Glomerular visceral epithelial cell (primary cell): ENCODE data around the gene AFMID.
"Not testable (repeated sequence)": the region's sequence is repeated elsewhere in the genome, so short reads cannot be mapped to it uniquely, and the experiment has no call there.

Experiments used
- DNase-seq: peaks from one replicate; pipeline ENCODE4 v3.0.0-alpha.2; 2016; ENCODE audit errors: extremely low spot score

The AFMID gene

DNA sequence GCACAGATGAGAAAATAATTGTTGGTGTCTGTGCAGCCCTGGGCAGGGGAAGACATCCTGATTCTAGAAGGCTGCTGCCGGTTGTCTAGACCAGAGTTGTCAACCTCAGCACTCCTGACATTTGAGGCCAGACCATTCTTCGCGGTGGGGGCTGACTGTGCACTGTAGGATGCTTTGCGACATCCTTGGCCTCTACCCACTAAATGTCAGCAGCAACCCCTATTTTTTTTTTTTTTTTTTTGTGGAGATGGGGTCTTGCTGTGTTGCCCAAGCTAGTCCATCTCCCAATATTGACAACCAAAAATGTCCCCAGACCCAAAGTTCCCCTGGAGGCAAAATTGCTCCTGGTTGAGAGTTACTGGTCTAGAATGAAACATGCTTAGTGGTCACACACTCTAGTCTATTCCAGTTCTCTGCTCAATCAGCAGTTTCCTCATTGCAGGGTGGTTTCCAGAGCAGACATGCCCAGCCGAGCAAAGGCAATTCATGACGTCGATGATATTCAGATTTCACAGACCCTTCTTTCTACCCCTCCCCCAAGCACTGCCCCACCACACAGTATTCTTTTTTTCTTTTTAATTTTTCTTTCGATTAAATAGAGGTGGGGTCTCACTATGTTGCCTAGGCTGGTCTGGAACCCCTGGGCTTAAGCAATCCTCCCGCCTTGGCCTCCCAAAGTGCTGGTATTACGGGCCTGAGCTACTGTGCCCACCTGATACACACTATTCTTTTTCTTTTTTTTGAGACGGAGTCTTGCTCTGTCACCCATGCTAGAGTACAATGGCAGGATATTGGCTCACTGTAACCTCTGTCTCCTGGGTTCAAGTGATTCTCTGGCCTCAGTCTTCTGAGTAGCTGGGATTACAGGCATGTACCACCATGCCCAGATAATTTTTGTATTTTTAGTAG is 32.0 kb upstream of the AFMID start:
- no peak for DNase-seq

DNA sequence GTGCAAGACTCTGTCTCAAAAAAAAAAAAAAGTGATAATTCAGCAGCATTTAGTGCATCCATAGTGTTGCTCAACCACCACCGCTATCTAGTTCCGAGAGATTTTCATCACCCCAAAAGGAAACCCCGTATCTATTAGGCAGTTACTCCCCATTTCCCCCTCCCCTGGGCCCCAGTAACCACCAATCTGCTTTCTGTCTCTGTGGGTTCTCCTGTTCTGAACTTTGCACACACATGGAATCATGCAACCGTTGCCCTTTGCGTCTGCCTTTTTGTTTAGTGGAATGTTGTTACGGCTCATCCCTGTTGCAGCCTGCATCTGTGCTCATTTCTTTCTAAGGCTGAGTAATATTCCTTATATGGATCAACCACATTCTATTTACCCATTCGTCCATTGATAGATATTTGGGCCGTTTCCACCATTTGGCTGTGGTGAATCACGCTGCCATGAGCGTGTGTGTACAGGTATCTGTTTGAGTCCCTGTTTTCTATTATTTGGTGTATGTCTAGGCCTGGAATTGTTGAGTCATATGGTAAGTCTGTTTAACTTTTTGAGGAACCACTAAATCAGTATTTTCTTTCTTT is 27.5 kb upstream of the AFMID start:
- DNase-seq: no peak

DNA sequence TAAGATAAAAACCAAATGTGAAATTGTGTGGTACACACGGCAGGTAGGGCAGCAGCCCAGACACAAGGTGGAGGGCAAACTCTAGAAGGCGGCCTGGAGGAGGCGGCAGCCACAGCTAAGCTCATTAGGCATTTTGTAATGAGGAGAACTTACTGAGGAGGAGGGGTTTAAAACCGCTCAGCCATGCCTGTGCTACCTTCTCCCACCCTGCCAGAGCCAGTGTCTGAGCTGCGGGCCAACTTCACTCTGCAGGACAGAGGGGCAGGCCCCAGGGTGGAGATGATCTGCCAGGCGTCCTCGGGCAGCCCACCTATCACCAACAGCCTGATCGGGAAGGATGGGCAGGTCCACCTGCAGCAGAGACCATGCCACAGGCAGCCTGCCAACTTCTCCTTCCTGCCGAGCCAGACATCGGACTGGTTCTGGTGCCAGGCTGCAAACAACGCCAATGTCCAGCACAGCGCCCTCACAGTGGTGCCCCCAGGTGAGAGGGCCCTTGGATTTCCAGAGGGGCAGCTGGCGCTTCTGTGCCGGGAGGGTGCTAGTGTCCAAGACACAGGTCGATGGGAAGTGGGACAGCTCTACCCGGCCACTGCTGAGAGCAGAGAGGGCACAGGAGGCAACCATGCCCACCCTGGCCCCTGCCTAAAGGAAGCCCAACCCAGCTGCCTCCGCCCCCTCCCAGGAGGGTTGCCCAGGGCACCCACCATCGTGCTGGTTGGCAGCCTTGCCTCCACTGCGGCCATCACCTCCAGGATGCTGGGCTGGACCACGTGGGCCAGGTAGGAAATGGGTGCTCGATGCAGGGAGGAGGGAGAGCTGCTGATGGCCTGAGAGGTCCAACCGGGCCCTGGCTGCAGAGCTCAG is 23.0 kb upstream of the AFMID start:
- no peak for DNase-seq

DNA sequence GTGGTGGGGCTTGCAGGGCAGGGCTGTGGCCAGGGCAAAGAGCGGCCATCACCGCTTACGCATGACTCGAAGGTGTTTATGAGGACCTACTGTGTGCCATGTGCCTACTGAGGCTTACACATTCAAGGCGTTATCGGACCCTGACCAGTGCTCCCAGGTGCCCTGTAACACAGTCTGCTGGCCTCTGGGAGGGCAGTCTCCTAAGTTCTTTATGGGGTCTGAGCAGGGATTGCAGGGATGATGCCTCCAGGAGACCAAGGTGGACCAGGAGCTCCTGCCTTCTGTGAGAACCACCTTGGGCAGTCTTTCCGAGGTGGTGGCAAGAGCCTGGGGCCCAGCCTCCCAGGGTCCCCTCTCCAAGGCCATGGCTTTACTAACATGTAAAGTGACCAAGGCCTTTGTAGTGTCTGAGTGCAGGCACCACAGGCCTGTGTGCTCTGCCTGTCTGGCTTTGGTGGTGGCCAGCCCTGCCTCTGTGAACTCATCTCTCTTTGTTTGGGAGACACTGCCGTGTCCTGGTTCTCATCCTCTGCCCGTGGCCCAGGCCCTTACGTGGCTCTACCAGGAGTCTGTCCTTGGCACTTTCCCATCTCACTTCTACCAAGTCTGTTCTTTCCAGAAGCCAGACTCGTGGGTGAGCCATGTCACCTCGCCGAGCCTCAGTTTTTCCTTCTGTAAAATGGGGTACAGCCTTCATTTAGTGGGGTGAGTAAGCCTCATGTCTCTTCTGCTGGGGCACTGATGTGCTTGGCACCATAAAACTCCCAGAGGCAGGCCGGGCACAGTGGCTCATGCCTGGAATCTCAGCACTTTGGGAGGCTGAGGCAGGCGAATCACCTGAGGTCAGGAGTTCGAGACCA is 22.2 kb upstream of the AFMID start:
- no peak for DNase-seq

DNA sequence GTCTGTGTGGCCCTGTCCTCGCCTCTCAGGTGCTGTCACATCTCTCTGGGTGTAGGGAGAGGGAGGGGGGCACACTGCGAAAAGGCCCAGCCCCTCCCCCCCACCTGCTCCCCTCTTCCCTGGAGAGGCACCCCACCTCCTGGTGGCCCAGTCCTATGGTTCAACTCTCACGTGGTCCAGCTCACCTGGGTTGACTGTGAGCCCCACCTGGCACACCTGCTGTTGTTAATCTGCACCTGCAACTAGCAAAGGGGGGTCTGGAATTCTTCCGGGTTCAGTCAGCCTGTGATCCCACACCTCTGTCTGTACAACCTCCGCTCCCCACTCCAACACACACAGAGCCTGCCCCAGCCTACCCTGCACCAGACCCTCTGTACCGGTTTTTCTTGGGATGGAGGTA is 20.7 kb upstream of the AFMID start:
- DNase-seq: no peak

DNA sequence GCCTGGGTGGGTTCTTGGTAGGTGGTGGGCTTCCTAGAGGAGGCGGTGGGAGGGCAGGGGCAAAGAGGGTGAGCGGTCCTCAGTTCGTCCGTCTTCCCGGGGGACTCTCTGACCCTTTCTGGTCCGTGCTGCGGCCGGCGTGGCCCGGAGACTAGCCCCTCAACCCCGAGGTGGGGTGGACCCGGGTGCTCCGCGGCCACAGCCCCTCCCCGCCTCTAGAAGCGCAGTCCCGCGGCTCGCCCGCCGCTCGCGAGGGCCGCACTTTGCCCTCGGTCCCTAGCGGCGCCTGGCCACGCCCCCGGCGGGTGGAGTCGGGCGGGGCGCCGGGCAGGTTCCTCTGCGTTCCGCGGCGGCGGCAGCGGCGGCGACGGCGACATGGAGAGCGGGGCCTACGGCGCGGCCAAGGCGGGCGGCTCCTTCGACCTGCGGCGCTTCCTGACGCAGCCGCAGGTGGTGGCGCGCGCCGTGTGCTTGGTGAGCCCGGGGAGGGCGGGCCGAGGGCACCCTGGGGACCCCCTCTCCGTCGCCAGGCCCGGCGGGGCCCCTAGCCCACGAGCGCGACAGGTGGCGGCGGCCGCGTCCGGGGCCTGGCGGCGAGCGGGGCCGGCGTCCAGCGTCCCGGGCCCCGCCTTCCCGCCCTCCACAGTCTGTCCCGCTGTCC is 18.8 kb upstream of the AFMID start, which contains the start of gene SYNGR2:
Gene SYNGR2, plus strand, starts transcription at position 340 of the 661 bp plus-strand sequence. Its CDS starts 36 bp downstream, at position 376.
- peak; percentile 80 for DNase-seq

DNA sequence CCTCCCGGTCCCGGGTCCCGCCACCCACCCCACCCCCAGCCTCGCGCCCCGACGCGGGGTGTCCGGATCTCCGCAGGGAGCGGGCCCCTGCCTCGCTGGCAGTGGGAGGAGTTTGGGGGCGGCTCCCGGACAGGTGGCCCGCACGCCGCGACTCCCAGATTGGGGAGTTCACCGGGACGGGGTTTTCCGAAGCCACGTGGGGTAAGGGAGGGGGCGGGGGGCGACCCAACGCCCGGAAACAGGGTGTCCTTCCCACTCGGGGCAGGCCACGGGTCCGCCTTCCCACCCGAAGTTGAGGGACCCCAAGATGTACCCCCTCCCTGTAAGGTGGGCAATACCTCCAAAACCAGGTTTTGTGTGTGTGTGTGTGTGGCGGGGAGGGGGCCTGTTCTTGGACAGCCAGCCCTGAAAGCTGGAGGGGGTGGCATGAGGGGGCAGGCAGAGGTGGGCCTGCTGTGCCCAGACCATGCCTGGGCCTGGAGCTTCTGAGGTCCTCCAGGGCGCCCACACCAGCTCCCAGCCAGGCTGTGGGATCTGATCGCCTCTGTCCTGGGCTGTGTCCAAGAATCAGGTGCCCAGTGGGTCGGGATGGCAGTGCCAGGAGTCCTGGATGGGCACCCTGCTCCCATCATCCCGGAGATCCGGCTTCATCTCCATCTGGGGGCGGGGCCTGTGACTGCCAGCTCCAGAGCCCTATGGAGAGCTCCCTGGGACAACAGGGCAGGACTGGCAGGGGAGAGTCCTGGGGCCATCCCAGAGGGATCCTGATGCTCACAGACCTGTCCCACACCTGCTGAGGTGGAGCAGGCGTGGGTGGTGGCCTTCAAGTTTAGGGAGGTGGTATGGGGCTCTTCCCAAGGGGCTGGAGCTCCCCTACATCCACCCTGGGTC is 18.0 kb upstream of the AFMID start:
- peak; percentile 79 for DNase-seq

DNA sequence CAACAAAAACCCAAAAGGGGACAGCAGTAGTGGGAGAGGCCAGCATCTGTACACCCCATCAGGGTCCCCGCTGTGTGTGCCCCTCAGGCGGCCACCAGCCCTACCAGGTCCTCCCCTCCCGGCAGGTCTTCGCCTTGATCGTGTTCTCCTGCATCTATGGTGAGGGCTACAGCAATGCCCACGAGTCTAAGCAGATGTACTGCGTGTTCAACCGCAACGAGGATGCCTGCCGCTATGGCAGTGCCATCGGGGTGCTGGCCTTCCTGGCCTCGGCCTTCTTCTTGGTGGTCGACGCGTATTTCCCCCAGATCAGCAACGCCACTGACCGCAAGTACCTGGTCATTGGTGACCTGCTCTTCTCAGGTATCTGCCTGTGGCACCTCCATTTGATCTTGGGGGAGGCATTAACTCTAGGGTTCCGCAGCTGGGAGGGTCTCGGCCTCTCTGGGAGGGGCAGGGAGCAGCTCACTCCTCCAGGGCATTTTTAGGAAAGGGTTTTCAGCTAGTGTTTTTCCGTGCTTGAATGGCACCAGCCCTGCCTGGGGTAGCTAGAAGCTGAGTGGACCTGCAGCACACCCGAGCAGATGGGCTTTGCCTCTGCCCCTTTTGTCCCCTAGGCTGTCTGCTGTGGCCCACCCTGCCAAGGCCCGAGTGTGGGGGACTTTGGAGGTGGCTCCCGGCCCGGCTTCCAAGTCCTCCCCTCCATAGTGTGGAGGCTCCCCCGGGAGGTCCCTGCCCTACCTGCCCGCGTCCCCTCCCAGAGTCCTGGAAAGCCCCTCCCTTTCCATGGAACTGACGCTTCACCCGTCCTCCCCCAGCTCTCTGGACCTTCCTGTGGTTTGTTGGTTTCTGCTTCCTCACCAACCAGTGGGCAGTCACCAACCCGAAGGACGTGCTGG is 16.2 kb upstream of the AFMID start:
- DNase-seq: no peak

DNA sequence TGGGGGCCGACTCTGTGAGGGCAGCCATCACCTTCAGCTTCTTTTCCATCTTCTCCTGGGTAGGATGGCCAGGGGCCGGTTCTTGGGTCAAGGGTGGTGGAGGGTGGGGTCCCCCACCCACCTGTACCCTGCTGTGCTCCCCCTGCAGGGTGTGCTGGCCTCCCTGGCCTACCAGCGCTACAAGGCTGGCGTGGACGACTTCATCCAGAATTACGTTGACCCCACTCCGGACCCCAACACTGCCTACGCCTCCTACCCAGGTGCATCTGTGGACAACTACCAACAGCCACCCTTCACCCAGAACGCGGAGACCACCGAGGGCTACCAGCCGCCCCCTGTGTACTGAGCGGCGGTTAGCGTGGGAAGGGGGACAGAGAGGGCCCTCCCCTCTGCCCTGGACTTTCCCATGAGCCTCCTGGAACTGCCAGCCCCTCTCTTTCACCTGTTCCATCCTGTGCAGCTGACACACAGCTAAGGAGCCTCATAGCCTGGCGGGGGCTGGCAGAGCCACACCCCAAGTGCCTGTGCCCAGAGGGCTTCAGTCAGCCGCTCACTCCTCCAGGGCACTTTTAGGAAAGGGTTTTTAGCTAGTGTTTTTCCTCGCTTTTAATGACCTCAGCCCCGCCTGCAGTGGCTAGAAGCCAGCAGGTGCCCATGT is 15.4 kb upstream of the AFMID start:
- not testable (repeated sequence) for DNase-seq

DNA sequence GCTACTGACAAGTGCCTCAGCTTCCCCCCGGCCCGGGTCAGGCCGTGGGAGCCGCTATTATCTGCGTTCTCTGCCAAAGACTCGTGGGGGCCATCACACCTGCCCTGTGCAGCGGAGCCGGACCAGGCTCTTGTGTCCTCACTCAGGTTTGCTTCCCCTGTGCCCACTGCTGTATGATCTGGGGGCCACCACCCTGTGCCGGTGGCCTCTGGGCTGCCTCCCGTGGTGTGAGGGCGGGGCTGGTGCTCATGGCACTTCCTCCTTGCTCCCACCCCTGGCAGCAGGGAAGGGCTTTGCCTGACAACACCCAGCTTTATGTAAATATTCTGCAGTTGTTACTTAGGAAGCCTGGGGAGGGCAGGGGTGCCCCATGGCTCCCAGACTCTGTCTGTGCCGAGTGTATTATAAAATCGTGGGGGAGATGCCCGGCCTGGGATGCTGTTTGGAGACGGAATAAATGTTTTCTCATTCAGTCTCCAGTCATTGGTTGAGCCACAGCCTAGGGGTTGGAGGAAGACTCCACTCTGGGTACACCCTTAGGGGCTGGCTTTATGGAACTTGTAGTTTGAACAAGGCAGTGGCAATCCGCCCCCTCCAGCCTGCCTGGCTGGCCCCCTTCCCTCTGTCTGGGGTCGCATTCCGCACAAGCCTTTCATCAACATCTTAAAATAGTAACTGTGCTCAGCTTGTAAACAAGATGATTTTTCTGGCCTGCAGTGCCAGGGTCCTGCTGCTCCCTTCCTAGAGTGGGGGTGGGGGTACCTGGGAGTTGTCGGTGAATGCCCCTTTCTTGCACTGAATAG is 14.7 kb upstream of the AFMID start:
- no peak for DNase-seq

DNA sequence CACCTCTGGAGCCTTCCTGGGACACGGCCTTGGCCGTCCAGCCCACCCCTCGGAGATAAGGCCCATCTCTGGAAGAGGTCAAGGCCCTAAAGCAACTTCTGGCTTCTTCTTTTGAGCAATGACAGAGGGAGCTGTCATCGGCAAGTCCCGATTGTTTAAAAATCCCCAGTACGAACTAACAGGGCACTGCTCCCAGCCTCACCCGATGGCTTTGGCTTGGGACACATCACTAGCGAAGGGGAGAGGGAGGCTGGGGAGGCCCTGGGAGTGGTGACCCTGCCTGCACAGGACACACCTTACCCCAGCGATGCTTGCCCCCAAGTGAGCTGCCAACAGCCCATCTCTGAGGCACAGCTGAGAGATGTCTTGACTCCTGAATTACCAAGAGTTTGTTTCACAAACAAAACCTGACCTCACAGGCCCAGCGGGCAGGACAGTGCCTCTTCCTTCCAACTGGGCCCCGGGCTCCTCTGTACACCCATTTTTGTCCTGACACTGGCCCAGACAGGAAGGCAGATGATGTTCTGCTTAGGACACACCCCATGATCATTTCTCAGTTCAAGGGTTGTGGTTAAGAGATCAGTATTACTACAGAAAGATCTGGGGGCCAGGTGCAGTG is 14.0 kb upstream of the AFMID start:
- DNase-seq: no peak

DNA sequence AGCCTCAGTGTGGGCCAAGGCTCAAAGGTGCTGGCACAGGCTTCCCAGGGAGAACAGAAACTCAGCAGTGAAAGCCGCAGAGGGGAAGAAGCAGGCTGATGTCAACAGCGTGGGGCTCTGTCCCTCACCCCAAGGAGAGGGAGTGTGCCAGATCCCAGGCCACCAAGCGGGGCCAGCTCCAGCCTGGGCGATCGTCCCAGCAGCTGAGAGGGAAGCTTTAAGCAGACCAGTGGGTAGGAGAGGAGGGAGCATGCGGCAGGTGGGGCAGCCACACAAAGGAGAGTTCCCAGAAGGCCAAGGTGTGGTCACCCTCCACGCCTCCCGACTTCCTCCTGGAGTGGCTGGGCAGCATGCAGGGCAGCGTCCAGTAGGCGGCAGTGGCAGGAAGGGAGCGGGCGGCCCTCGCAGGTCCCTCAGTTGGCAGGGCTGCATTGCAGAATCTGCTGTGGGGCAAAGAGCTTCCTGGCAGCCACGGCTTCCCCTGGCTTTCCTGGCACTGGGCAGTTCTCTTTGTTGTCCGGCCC is 12.8 kb upstream of the AFMID start:
- DNase-seq: no peak

DNA sequence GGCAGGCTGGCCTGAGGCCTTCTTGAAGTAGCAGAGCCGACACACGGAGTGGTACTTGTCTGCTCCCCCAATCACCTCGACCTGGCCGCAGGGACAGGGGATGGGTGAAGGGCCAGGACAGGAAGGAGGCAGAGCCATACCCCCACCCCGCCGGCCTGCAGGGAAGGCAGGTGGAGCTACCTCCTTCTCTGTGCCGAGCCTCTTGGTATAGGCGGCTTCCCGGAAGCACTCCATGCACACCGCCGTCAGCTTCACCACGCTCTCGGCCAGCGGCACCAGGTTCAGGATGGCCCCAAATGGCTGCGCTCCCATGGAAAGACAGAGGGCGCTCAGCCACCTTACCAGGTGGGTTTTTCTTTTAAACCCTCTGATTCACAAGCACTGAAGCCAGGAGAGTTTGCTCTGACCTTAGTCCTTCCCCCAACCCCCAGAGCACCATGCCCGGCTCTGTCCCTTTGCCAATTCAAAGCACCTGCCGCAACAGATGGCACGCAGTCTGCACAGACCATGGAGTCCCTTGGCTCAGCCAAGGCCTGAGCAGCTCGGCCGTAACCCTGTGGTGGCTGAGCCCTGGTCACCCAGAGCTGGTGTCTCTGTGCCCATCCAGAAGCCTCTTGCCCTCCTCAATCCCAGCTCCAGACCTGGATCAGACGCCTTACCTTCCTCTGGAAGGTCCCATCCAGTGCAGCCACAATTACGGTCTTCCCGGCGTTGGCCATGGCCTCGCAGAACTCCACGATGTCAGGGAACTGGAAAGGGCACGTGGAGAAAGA is 12.1 kb upstream of the AFMID start:
- DNase-seq: no peak

DNA sequence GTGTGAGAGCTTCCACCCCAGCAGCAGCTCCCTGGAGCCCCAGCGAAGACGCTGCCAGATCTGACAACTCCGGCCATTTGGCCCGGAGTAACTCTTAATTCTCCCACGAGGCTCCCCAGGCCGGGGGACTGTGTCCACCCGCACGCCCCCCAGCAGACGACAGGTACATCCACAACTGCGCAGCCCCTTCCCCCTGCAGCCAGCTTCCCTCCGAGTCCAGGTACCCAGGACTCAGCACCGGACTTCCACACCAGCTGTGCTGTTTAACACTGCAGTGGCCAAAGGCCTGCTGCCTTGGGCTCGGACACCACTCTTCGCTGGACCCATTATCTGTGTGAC is 11.6 kb upstream of the AFMID start:
- DNase-seq: no peak

DNA sequence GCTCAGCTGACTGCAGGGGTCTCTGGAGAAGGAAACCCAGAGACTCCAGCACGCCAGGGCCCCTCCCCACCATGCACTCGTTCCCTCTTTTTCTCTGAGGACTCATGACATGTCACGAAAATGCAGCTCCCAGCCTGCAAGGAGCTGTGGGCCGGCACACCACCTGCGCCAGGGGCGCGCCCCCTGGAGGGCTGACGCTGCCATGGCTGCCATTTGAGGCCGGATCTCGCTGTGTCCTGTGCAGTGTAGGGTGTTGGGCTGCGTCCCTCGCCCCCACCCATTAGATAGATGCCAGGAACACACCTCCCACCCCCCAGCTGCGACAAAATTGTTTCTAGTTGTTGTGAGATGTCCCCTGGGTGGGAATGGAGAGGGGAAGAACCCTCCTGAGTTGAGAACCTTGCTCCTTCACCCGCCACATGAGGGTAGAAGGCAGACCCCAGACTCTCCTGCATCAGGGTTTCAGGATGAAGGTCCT is 10.6 kb upstream of the AFMID start:
- DNase-seq: no peak

DNA sequence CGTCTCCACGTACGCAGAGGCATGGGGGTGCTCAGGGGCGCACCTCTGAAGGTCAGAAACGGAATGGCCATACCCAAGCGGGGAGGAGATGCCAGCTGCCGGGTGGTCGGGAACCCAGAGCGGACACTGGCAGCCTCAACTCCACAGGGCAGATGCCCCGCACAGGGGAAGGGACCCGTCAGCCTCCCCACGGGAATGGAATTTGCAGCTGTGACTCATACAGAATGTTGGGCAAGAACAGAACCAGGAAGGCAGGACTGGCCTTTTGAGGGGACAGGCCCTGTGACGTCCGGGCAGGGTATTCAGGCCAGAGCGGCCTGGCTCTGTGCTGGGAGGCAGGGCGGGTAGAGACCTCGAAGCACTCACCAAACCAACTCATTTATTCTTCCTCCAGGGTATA is 7.8 kb upstream of the AFMID start:
- no peak for DNase-seq
